SHP77 treated with DMSO at 0.1 percent for 48 hours (cell line): Measurements from ENCODE around the gene ACKR3.

Experiments
- DNase-seq: peaks from one replicate; lab custom pipeline; 2025; lab: John Stamatoyannopoulos, UW

The ACKR3 gene

DNA sequence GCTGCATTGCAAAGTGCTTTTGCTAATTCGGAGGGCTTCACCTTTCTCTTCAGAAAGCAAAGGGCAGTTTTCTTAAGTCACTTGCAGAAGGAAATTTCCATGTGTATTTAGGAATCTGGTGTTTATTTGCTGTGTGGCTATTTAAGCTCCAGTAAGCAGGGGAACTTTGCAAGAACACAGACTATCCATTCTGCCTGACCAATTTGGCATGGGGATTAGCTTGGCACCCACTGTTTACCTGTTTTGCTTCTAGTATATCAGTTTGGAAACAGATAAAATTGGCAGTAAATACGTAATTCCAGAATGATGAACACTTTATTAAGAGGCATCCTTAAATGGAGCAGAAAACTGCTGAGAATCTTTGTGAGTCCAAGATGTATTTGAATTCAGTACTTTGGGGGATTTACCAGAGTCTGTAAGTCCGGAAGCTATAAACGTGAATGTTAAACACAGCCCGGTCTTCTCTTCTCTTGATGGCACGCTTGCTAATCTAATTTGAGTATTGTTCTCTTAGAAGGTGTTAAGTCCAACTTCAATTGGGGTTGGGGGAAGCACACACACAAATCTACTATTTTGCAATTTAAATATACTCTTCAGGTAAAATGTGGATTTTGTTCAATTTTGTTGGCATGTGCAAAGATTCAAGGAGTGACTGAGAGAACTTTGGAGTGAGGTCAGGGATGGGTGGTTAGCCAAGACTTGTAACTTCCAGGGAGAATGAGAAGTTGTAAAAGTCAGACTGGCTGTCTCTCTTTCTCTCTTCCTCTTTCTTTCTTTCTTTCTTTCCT is 650 bp downstream of the ACKR3 start:
- no peak for DNase-seq

DNA sequence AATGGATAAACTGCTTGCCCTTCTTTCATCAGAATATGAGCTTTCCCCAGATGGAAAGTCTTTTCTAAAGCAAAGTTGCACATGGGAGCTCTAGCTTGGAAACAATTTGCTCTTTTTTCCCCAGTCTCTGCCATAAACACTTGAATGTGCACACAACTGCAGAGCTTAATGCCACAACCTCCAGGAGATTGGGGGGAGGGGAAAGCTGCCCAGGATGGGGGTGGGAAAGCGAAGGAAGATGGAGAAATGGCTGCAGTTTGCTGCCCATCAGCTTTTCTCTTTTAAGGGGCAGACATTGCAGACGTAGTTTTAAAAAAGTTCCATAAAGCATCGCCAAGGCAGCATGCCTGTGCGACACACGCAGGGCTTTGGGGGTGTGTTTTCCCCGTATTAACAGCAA is 1.5 kb downstream of the ACKR3 start:
- no peak for DNase-seq

DNA sequence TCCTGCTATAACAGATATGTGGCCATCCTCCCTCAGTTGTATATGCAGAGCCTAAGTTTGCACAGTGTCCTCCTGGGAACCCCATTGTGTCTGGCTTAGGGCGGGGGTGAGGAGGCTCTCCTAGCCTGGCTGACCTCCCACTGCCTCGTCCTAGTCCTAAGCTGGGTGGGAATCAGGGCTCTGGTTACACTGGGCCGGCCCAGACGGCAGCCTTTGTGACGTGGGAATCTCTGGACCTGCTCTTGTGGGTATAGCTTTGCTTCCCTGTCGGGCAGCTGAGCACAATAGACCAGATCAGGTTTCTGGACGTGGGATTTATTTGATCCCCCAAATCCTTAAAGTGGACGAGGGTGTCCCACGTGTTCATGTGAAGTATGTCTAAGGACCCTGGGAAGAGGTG is 2.9 kb downstream of the ACKR3 start:
- DNase-seq = no peak

DNA sequence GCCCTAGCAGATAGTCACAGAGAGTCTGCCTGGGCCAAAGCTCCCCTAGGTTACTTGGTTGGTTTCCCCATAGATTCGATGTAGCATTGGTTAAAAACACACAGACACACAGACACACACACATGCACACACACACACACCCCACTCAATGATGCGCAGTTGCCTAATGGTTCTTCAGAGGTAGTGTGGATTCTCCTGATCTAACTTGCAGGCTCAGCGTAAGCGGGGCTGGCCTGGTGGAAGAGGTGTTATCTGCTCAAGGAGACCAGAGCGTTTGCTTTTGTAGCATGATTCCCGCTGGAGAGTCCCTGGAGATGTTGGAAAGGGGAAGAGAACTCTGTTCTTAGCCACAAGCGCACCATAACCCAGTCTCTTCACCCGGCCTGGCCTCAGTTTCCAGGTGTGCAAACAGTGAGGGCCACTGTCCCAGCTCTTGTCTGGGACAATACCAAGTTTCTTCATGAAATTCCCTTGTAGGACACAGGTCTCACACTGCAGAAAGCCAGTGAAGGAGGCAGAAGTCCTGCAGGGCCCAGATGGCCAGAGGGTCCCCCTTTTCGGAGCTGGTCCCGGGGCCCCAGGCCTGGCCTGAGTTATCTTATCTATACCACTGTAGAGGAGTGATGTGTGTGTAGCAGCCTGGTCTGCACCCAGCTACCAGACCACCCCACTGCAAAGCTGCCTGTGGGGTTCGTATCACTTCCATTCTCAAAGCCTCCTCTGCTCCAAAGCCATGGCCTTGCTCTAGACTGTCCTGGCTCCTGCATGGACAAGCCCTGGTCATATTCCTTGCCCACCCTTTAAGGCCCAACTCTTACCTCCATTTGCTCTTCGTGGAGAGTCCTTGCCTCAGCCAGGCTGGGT is 3.7 kb downstream of the ACKR3 start:
- DNase-seq = no peak

DNA sequence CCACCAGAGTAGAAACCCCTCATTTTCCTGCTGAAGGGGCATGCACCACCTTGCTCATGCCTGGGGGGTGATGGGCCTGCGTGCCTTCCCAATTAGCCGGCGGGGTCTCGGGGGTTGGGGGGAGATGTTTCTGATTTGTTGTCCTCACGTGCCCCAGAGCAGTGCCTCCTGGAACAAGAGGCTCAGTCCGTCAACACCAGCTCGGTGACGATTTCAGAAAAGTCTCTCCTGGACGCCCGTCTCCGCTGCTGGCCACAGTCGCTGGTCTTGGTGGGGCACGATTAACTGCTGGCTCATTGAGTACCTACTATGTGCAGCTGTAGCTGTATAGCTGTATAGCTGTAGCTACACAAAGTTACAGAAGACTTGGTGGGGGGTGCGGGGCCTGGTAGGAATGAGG is 4.4 kb downstream of the ACKR3 start:
- DNase-seq = no peak

DNA sequence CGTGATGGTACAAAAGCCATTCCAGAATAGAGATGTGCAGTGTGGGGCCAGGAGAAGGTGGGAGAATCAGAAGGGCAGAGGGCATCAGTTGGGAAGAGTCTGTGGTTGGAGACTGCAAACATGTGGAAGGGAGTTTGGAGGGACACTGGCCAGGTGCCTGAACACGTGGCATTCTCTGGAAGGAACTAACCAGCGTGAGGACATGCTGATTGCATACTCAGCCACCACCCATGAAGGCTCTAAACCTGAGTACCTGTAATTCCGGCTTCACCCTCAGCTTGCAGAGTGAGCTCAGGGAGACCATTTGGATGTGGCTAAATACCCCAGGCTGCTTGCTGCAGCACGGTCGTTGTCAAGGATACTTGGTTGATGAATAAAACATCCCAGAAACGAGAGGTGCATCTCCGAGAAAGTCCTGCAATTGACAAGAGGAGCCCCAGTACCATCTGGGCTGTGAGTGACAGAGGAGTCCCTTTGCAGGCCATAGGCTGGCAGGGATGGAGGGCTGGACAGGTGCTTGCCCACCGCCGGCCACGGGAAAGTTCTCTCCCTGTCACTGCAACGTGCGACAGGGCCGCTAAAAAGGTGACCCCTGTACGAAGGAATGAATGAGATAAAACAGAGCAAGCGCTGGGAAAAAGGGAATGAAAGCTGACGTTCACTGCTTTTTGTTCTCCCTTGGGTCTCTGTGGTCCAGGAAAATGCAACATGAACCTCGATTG is 5.0 kb downstream of the ACKR3 start:
- no peak for DNase-seq

DNA sequence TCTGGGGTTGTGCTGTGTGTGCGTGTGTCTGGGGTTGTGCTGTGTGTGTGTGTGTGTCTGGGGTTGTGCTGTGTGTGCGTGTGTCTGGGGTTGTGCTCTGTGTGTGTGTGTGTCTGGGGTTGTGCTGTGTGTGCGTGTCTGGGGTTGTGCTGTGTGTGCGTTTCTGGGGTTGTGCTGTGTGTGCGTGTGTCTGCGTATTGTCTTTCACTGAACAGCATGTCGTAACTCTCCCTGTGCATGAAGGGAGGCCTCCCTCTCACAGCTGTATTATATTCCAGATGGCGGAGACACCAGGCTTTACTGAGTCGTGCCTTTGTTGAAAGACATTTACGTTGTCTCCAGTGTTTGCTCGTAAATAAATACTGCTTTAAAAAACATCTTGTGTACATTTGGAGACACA is 5.9 kb downstream of the ACKR3 start:
- DNase-seq = no peak

DNA sequence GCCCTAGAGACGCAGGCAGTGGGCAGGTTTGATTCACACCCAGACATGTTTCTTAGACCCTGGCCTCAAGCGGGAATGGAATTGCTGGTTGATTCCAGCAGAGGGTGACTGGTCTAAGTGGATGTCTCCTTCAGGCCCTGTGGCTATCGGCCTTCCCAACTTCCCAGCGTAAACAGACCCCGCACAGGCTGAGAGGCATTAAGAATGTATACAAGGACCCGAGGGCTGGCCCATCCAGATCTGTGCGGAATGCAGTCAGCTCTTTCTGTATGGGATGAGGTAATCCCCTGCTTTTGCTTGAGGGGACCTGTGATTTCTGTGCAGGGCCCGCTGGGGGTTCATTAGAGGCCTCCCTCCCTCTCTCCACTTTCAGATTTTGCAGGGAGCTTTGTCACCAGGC is 6.5 kb downstream of the ACKR3 start:
- no peak for DNase-seq

DNA sequence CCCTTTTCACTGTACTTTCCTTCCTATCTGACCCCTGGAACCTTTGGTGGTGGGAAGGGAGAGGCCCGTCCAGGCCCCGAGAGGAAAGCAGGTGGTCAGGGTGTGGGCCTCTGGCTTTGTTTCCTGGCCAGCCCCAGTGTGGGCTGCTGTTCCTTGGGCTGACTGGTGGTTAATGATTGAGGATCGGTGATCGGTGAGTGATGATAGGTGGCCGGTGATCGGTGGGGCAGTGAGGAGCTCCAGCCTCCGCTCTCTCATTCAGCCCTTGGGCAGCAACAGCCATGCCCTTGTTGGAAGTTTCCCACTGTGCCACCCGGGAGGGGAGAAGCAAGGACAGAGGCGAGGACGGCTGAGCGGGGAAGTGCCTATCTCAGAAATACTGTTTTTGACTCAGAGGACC is 7.3 kb downstream of the ACKR3 start:
- no peak for DNase-seq

DNA sequence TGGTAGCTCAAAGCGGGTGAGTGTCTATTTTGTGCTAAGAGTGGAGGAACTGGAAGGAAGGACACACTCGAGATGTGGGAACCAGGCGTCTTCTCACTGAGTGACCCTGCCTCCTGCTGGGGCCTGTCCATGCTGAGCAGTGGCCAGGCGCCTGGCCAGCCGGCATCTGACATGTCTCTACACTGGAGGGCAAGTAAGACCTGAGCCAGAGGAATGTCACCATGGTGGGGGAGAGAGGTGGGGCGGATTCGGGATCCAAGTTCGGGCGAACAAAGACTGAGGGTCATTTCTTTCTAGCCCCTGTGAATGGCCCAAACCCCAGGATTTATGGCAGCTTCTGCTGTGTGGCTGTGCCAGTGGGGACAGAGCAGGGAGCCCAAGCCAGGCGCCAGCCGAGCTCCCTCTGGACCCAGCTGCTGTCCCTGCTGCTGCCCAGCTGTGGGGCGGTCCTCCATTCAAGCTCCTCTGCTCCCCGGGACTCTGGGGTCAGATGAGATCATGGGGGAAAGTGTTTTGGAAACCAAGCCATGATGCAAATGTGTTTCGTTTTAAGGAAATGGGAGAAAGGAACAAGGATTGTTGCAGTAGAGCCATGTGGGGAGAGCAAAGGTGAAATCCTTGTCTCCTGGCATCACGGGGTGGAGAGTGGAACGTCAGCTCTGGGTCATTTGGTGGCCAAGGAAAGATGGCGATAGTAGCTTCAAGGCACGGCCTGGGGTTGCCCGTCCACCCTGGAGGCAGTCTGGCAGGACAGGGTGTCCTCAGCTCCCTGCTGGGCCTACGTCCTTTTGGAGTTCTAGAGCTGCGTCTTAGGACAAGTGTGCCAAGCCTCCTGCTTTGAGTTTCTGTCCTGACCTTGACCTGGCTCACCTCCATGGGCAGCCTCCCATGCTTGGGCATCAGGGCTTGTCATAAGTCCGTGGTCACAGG is 8.1 kb downstream of the ACKR3 start:
- DNase-seq = no peak

DNA sequence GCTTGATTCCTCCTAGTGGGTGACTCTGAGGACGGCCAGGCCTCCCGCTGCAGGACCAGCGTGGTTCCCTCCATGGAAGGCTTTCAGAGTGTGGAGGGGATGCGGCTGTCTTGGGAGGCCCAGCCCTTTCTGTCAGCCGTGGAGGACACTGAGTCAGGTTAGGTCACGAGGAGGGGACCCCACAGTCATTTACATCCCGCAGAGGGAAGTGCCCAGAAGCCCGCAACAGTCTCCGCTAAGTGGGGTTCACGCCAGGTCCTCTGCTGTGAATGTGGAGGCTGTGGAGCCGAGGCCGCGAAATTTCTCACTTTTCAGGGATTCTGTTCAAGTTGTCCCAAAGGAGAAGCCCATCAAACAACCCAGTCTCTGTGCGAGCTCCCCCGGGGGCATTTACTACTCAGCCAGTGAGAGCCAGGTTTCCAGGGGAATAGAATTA is 8.8 kb downstream of the ACKR3 start:
- DNase-seq = no peak

DNA sequence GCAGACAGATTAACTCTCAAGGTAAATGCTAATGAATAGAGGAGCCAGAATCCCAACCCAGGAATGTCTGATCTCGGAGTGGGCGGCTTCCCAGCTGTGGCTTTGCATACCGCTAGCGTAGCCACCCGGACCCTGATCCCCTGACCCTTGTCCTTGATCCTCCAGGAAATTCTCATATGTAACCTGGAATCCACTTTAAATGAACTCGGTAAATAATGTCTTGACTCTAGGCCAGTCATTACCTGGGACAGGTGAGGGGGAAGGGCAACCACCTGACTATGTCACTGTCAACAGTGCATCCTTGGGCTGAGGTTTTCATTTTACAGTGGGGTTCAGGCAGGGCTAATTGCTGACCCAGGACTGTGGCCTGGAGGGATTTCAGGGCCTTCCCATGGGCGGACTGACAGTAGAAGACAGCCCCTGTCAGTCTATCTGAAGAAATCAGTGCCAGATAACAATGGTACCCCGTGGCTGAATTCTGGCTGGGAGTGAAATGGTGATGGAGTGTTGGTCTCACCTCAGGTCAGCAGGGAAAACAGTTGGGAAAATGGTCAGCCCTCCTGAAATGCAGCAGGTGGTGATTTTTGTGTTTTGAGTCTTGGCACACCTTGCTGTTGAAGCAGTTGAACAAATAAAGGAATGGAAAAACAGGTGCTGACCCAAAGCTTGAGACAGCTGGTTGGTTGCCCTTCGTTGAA is 9.6 kb downstream of the ACKR3 start:
- DNase-seq = no peak

DNA sequence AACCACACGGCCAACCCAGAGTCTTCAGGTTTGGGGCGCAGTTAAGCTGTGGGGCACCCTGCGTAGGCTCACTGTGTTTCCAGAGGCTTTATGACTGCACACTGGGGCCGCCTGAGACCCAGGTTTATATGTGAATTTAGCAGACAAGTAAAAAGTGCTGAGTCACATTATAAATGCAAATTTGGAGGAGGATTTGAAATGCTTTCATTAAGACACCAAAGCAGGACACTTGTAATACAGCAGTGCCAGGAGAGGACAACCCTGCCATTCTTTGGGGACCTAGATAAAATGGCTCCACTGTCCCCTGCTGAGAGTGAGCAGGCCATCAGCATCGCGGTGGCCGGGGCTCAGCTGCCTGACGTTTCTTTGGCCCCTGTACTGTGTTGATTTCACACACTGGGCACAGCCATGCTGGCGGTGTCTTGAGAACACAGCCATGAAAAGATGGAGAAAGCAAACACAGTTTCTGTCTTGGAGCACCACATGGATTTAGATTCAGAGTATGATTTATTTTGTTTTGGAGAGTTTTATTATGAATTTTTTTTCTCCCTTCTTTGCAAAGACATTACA is 10.2 kb downstream of the ACKR3 start:
- no peak for DNase-seq

DNA sequence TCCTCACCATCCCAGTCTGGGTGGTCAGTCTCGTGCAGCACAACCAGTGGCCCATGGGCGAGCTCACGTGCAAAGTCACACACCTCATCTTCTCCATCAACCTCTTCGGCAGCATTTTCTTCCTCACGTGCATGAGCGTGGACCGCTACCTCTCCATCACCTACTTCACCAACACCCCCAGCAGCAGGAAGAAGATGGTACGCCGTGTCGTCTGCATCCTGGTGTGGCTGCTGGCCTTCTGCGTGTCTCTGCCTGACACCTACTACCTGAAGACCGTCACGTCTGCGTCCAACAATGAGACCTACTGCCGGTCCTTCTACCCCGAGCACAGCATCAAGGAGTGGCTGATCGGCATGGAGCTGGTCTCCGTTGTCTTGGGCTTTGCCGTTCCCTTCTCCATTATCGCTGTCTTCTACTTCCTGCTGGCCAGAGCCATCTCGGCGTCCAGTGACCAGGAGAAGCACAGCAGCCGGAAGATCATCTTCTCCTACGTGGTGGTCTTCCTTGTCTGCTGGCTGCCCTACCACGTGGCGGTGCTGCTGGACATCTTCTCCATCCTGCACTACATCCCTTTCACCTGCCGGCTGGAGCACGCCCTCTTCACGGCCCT is 11.2 kb downstream of the ACKR3 start:
- no peak for DNase-seq

DNA sequence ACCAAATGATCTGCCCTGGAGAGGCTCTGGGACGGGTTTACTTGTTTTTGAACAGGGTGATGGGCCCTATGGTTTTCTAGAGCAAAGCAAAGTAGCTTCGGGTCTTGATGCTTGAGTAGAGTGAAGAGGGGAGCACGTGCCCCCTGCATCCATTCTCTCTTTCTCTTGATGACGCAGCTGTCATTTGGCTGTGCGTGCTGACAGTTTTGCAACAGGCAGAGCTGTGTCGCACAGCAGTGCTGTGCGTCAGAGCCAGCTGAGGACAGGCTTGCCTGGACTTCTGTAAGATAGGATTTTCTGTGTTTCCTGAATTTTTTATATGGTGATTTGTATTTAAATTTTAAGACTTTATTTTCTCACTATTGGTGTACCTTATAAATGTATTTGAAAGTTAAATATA is 11.9 kb downstream of the ACKR3 start:
- no peak for DNase-seq

DNA sequence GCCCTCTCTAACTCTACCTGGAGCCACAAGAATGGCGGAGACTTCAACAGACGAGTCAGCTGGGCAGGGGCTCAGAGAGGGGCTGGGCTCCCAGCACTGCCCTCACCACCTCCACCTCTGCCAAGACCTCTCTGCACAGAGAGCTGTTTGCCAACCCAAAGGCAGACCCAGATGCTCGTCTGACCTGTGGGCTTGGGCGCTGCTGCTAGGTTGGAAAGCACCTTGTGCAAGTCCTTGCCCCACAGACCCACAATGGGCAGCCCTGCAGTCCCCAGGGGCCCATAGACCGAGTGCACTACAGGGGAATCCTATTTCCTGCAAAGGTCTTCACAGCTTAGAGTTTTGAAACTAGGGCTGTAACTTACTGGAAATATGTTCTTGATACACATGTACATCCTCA is 13.3 kb downstream of the ACKR3 start:
- DNase-seq = no peak

DNA sequence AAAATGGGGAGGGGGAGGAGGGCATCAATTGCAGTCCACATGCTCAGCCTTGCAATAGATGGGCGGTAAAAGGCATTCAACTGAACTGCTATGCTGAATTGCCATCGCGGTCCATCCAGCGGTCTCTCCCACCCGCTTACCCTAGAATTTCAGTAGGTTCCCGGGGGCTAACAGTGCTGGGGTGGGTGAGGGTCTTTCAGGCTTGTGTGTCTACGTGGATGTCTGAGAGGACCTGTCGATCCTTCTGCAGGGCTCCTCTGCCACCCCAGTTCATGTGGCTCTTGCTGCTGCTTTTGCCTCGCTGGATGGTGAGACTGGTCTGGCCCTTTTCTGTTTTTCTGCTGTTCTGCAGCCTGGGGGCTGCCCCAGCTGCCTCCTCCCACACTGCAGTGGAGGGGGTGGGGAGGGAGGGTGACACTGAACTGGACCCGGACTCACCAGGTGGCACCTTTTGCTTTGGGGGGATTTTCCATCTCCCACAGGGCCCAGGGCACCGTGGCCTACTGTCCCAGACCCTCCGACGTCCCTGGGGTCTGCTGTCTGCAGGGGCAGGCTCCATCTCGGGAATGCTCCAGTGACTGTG is 14.1 kb downstream of the ACKR3 start:
- no peak for DNase-seq

DNA sequence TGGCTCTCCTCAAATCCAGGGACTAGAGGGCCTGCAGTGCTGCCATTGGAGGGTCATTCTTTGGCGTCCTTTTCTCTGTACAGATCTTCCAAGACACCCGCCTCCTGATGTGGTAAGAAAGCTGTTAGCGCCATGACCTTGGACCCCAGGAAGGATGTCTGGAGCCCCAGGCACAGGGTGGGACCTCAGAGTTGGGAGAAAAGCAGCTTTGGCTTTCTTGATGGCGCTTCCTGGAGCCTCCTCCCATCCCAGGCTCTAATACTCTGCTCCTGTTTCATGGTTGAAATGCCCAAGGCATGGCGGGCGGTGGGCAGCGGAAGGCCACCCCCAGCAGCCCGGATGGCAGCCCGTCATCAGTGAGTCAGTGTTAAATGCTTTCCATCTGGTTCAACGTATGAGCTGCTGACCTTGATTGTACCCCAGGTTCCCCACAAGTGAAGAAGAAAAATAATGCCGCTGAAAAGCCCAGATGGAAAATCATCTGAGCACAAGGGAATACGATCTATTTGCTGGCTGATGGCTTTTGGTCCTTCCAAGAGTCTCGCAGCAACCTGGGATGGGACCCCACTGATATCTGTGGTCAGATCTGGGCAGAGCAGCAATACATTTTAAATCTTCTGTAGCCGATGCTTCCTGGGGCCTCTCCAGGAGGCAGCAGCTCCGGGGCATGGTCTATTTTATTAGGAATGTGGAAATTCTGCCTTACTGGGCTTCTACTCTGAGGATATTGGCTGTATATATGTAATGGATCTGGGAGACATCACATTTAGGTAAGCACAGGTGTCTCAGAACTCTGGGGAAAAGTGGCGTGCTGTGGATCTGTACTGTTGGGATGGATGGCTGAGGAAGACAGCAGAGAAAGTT is 15.1 kb downstream of the ACKR3 start:
- no peak for DNase-seq

DNA sequence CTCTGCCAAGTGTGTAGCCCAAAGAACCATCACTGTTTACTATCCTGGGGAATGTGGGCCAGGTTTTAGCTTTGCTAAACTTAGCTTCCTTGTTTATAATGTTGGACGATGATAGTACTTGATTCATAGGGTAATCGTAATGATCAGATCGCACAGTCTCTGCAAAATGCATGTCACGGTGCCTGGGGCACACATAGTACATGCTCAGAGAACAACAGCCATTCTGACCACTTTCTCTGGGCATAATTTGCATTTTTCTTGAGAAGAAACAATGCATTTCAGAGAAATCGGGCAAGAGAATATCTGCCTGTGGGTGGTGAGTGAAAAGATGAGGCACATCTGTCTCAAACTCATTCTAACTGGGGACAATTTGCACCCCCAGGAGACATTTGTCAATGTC is 16.3 kb downstream of the ACKR3 start:
- no peak for DNase-seq
